Bronchial epithelial cell (primary cell): ENCODE data around the gene SLC25A22. TPM values are rescaled to one million over a fixed set of nuclear protein-coding genes. Genes with fewer than 3 reads are reported as not detected.
A peak's percentile ranks its signal among the peaks of the same experiment; 100 is the strongest.

Experiments
- DNase-seq: peaks from one replicate; pipeline ENCODE4 v3.0.0-alpha.2; 2010; ENCODE audit warnings: low read depth
- FAIRE-seq: peaks from 2 replicates; lab custom pipeline; 2011; peaks lifted over from hg19 to GRCh38; lab: Jason Lieb, UNC
- H3K27me3 ChIP-seq: 2 replicates; pipeline ENCODE4 v1.5.1; 2011; ENCODE audit warnings: low read length; ENCODE audit not compliant: control insufficient read depth, insufficient read depth
- H3K36me3 ChIP-seq: 2 replicates; pipeline ENCODE4 v1.5.1; 2011; ENCODE audit warnings: low read length; ENCODE audit not compliant: control insufficient read depth, insufficient read depth
- H3K4me3 ChIP-seq: 2 replicates; pipeline ENCODE4 v1.5.1; 2011; ENCODE audit warnings: mild to moderate bottlenecking, low read depth, low read length, control low read depth
- CTCF ChIP-seq: IDR thresholded peaks from 2 replicates; pipeline ENCODE4 v1.5.1; 2011; ENCODE audit warnings: mild to moderate bottlenecking, moderate library complexity, low read length, control low read depth, inconsistent platforms; ENCODE audit not compliant: insufficient read depth, severe bottlenecking
- total RNA-seq: library from RNA; depleted of rRNA; stranded (reverse); fragments of >200 nt; gene quantifications from 2 replicates; pipeline ENCODE4 v1.2.1, GENCODE V29; 2014

Gene SLC25A22
- total RNA-seq, 1 donor from 2014 or later = 5.3 TPM

- peaks cover 16% of the 10 kb centered on the region for H3K36me3 ChIP-seq
- no peaks in the 10 kb centered on the region for H3K27me3 ChIP-seq
- DNase-seq (peak; percentile 63), FAIRE-seq (no peak)
- peak overlapping the region; percentile 52 for H3K4me3 ChIP-seq
- no peak for TF ChIP-seq CTCF
Measured at GRCh38 chr11:843818-844692, 46.0 kb upstream of the SLC25A22 start.

GRCh38 chr11:843086-843734 is 45.1 kb upstream of the SLC25A22 start:
- peaks cover 19% of the 10 kb centered on the region for H3K36me3 ChIP-seq
- H3K4me3 ChIP-seq = peak overlapping the region; percentile 52
- no peaks in the 10 kb centered on the region for H3K27me3 ChIP-seq
- no peak for FAIRE-seq
- no peak for DNase-seq
- TF ChIP-seq CTCF = peak; percentile 2

GRCh38 chr11:842370-843002 is 44.4 kb upstream of the SLC25A22 start, which contains the start of the genes POLR2L and TSPAN4:
Gene POLR2L (minus strand): TSS chr11:842529. CDS start chr11:842508, 21 bp downstream.
Gene TSPAN4 (plus strand): TSS chr11:842852. CDS start chr11:850305, 7,453 bp downstream.
- no peaks in the 10 kb centered on the region for H3K27me3 ChIP-seq

GRCh38 chr11:841981-842369 is 43.9 kb upstream of the SLC25A22 start:
- DNase-seq = no peak
- Histone ChIP-seq H3K4me3 (peak overlapping the region; percentile 52), H3K27me3 (no peaks in the 10 kb centered on the region), H3K36me3 (peaks cover 30% of the 10 kb centered on the region)
- no peak for TF ChIP-seq CTCF
- no peak for FAIRE-seq

More at GRCh38 chr11:842370-843002, 44.4 kb upstream of the SLC25A22 start, which contains the start of the genes POLR2L and TSPAN4:
- FAIRE-seq = no peak
- TF ChIP-seq CTCF = no peak
- Histone ChIP-seq H3K36me3 (peaks cover 25% of the 10 kb centered on the region), H3K4me3 (peak within 1 kb of the TSS; percentile 52)
- peak; percentile 64 for DNase-seq

- peak; percentile 58 for TF ChIP-seq CTCF
- H3K27me3 ChIP-seq = no peaks in the 10 kb centered on the region
- no peak overlapping the region for H3K4me3 ChIP-seq
- no peak for DNase-seq
- FAIRE-seq = no peak
- peaks cover 40% of the 10 kb centered on the region for H3K36me3 ChIP-seq
Measured at GRCh38 chr11:839875-840617, 42.0 kb upstream of the SLC25A22 start.
